NCI-H2081 treated with DMSO at 0.1 percent for 48 hours (cell line): ENCODE measurements around the gene TMPRSS2.

Experiments used
- DNase-seq: peaks from one replicate; lab custom pipeline; 2025; lab: John Stamatoyannopoulos, UW

Gene TMPRSS2

GRCh38 chr21:41447356-41447755, 60.6 kb downstream of the TMPRSS2 start:
- no peak for DNase-seq

DNA sequence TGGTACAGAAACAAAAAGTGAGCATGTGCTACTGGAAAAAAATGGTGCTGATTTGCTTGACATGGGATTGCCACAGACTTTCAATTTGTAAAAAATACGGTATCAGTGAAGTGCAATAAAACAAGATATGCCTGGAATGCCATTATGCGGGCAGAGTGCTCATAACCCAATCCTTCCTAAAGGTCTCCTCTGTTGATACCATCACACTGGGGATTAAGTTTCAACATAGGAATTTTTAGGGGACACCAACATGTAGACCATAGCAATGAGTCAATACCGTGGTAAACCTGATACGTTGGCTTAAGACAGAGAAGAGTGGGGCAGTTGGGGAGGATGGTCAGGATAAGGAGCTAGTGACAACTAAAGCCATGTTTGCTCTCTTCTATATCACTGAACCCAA, 61.4 kb downstream of the TMPRSS2 start:
- no peak for DNase-seq

GRCh38 chr21:41445465-41445862, 62.5 kb downstream of the TMPRSS2 start:
- DNase-seq, result no peak

- no peak for DNase-seq
Measured at GRCh38 chr21:41444703-41445464, 63.1 kb downstream of the TMPRSS2 start.

GRCh38 chr21:41443562-41443961, 64.4 kb downstream of the TMPRSS2 start:
- no peak for DNase-seq

DNA sequence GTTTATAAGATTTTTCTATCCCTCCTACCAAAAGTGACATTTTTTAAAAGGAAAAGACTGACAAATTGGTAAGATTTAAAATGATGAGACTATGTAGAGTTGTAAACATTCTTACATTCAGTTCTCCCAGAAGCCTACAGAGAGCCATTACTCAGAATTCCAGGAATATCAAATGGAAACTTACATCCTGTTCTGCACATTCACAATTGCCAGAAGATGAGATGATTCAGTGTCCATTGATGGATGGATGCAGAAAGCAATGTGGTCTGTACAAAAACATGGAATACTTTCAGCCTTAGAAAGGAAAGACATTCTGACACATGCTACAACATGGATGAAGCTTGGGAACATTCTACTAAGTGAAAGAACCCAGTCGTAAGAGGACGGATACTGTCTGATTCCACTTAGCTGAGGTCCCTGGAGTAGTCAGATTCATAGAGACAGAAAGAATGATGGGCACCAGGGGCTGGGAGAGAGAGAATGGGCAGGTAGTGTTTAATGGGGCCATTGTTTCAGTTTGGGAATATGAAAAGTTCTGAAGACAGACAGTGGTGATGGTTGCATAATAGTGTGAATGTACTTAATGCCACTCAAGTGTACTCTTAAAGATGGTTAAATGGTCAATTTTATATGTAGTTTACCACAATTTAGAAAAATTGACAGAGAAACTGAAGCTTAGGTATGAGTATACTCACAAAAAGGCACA, 65.3 kb downstream of the TMPRSS2 start:
- no peak for DNase-seq

- no peak for DNase-seq
Measured at GRCh38 chr21:41441546-41441945, 66.4 kb downstream of the TMPRSS2 start.

DNA sequence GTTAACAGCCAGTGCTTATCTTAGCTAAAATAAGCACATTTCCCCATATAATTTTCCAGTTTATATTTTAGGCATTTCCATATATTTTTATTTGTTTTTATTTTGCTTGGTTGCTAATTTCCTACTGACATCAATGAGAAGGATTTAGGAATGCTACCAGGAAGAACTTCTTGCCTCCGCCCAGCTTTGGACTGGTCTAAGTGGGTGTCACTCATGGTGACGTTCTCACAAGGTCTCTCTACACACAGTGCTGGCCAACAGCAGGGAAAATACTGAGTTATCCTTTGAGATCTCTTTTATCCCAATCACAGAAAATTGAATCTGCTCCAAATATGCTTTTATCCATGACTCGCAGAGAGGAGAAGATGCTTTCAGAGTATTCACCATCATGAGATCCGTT, 68.7 kb downstream of the TMPRSS2 start:
- DNase-seq, result no peak

DNA sequence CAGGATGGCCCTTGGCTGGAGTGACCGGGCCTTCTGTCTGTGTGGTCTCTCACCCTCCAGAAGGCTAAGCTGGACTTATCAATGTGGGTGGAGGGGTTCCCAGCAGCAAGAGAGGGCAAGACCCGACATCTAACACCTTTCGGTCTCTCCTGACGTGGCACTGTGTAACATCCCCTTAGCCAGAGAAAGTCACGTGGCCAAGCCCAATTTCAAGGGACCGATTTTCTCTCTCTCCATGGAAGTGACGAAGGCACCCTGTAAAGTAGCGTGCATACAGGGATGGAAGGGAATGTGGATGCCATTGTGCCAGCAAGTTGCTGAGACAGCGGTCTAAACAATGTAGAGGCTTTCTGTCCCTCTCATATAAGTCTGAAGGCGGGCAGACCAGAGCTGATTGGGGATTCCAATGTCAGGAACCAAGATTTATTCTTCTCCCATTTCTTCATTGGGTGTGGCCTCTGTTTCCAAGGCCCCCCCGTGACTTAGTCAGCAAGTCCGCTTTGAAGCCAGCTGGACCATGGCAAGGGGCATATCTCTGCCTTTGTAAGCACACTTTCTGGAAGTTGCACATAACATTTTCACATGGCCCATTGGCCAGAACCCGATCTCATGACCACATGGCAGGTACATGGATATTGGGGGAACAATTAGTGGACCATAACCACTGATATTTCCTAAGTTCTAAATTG, 69.4 kb downstream of the TMPRSS2 start:
- no peak for DNase-seq

GRCh38 chr21:41437729-41438128, 70.2 kb downstream of the TMPRSS2 start:
- DNase-seq, result no peak

- no peak for DNase-seq
Measured at GRCh38 chr21:41435706-41436105, 72.3 kb downstream of the TMPRSS2 start.

DNA sequence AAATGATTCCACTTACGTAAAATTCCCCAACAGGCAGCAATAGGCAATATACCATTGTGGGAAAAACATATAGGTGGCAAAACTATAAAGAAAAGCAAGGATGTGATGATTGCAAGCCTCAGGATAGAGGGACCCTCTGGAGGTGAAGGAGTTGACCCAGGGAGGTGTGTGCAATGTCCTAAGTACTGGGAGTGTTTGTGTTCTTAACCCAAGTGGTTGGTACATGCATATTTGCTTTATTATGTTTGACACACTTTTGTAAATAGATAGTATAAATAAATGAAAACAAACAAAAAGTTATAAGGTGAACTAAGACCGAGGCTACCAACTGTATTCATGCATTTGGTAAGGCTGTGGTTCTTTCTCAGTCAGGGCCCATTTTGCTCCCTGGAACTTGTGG, 74.4 kb downstream of the TMPRSS2 start:
- DNase-seq, result no peak

GRCh38 chr21:41432562-41433460, 75.1 kb downstream of the TMPRSS2 start:
- DNase-seq, result no peak

GRCh38 chr21:41431788-41432548, 76.0 kb downstream of the TMPRSS2 start:
- DNase-seq, result no peak

DNA sequence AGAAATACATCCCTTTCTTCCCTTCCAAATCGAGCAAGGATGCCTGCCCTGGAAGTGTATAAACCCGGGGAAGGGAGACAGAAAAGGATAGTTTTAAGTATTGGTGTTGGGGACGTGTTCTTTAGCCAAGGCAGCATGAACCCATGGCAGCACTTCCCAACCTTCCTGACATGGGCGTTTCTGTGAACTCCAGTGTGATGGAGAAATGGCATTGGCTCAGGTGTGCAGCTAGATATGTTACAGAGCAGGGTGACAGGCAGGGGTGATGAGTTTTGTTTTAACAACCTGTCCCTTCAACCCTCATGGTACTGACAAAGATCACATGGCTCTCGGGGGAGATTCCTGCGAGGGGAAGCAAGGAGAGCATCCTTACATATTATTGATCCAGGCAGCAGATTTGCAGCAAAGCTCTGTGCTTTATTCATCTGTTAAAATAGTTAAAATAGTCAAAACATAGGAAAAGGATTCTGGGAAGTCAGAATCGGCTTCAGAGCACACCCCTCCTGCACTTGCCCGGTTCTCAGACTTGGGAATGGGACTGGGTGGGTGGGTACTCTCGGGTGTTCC, 78.0 kb downstream of the TMPRSS2 start:
- DNase-seq, result no peak

- no peak for DNase-seq
Measured at GRCh38 chr21:41429305-41429704, 78.7 kb downstream of the TMPRSS2 start.

- DNase-seq, result no peak
Measured at GRCh38 chr21:41428847-41429246, 79.1 kb downstream of the TMPRSS2 start.

- DNase-seq, result no peak
Measured at GRCh38 chr21:41428311-41428710, 79.6 kb downstream of the TMPRSS2 start.

DNA sequence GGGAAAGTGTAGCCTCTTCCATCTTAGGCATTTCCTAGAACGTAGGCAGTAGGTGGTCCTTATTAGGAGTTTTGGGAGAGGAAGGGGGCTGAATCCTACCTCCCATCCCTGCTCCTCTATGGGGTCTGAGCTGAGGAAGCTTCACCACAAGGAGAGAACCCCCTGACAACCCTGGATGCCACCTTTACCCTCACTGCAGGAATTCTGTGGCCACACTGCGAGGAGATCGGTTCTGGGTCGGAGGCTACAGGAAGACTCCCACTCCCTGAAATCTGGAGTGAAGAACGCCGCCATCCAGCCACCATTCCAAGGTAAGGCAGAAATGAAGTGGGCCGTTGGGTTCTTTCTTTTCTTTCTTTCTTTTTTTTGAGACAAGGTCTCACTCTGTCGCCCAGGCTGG, 80.4 kb downstream of the TMPRSS2 start:
- no peak for DNase-seq

- DNase-seq, result no peak
Measured at GRCh38 chr21:41426676-41427404, 81.1 kb downstream of the TMPRSS2 start.
